IMR-90 (cell line): ENCODE measurements around the gene CDH23. TPM values are rescaled to one million over a fixed set of nuclear protein-coding genes. Genes with fewer than 3 reads are reported as not detected.

Source experiments
- ATAC-seq: fragments of 200-7000 bp; cut with Tn5 transposase; 2 replicates; pipeline ENCODE4 v1.9.1; 2020; ENCODE audit warnings: low read depth, mild to moderate bottlenecking, moderate library complexity
- BruUV-seq: library from RNA; stranded (reverse); fragments of 400-500 nt; replicated peaks from 2 replicates; lab custom pipeline; 2021; lab: Mats Ljungman, UMichigan
- CTCF ChIA-PET: fragments of 300-600 bp; formaldehyde crosslinking; extraction: SDS; loops from one replicate; lab custom pipeline; 2021; ENCODE audit warnings: antibody characterized with exemption; lab: Yijun Ruan, JAX
- POLR2A ChIA-PET: fragments of 300-600 bp; sonication (Branson Sonifier 250); formaldehyde crosslinking; loops from one replicate; lab custom pipeline; 2022; ENCODE audit warnings: antibody characterized with exemption; ENCODE audit not compliant: unreplicated experiment; lab: Charles Lee
- DNase-seq: peaks from one replicate; pipeline ENCODE4 v3.0.0; 2013
- H2AFZ ChIP-seq: replicated peaks from 2 replicates; pipeline ENCODE3; 2013; ENCODE audit warnings: low read length, mild to moderate bottlenecking; ENCODE audit not compliant: poor library complexity
- H2AK5ac ChIP-seq: 2 replicates; pipeline ENCODE4 v1.6.1; 2013; ENCODE audit warnings: low read depth, low read length, inconsistent platforms
- H2AK9ac ChIP-seq: replicated peaks from 2 replicates; pipeline ENCODE3; 2013; ENCODE audit warnings: mild to moderate bottlenecking, low read depth, low read length, moderate library complexity; ENCODE audit not compliant: poor library complexity
- H2BK120ac ChIP-seq: 2 replicates; pipeline ENCODE4 v1.6.1; 2013; ENCODE audit warnings: low read depth, low read length, inconsistent platforms
- H2BK15ac ChIP-seq: 3 replicates; pipeline ENCODE4 v1.6.1; 2013; ENCODE audit warnings: low read depth, low read length, inconsistent platforms
- H2BK20ac ChIP-seq: 2 replicates; pipeline ENCODE4 v1.6.1; 2013; ENCODE audit warnings: low read depth, mild to moderate bottlenecking, inconsistent platforms, low read length, moderate library complexity
- H2BK5ac ChIP-seq: 2 replicates; pipeline ENCODE4 v1.6.1; 2013; ENCODE audit warnings: mild to moderate bottlenecking, low read depth, low read length, inconsistent platforms; ENCODE audit not compliant: poor library complexity, severe bottlenecking
- H3K14ac ChIP-seq: replicated peaks from 2 replicates; pipeline ENCODE4 v1.6.1; 2013; ENCODE audit warnings: low read depth, low read length, inconsistent platforms
- H3K18ac ChIP-seq: 2 replicates; pipeline ENCODE4 v1.6.1; 2013; ENCODE audit warnings: low read depth, low read length, control low read depth
- H3K23ac ChIP-seq: 2 replicates; pipeline ENCODE4 v1.6.1; 2013; ENCODE audit warnings: low read depth, low read length, inconsistent platforms
- H3K27ac ChIP-seq: 2 replicates; pipeline ENCODE4 v1.5.1; 2013; ENCODE audit warnings: mild to moderate bottlenecking, control low read depth, low read length; ENCODE audit not compliant: insufficient read depth
- H3K27me3 ChIP-seq: 2 replicates; pipeline ENCODE4 v1.6.1; 2013; ENCODE audit warnings: low read length; ENCODE audit not compliant: control insufficient read depth, insufficient read depth
- H3K36me3 ChIP-seq: 2 replicates; pipeline ENCODE4 v1.6.1; 2013; ENCODE audit warnings: low read length, mixed read lengths; ENCODE audit not compliant: control insufficient read depth, insufficient read depth
- H3K4ac ChIP-seq: 2 replicates; pipeline ENCODE4 v1.6.1; 2013; ENCODE audit warnings: low read depth, low read length, inconsistent platforms
- H3K4me1 ChIP-seq: 2 replicates; pipeline ENCODE4 v1.6.1; 2013; ENCODE audit warnings: low read length, mixed read lengths; ENCODE audit not compliant: control insufficient read depth, insufficient read depth
- H3K4me2 ChIP-seq: 2 replicates; pipeline ENCODE4 v1.6.1; 2013; ENCODE audit warnings: low read depth, mild to moderate bottlenecking, control low read depth, low read length, moderate library complexity
- H3K4me3 ChIP-seq: 2 replicates; pipeline ENCODE4 v1.5.1; 2013; ENCODE audit warnings: low read depth, mild to moderate bottlenecking, control low read depth, low read length, moderate library complexity; ENCODE audit not compliant: insufficient read depth
- H3K56ac ChIP-seq: 2 replicates; pipeline ENCODE4 v1.6.1; 2013; ENCODE audit warnings: low read length, inconsistent platforms; ENCODE audit not compliant: insufficient read depth; ENCODE audit errors: extremely low read depth
- H3K79me1 ChIP-seq, 2 experiments: 2 replicates each; pipeline ENCODE4 v1.6.1; 2013; ENCODE audit warnings: low read length in 2 of 2, inconsistent platforms in 1 of 2, low read depth in 1 of 2
- H3K9ac ChIP-seq: 2 replicates; pipeline ENCODE4 v1.6.1; 2013; ENCODE audit warnings: low read depth, low read length, control low read depth
- H3K9me1 ChIP-seq: 2 replicates; pipeline ENCODE4 v1.6.1; 2013; ENCODE audit warnings: low read length, inconsistent platforms; ENCODE audit not compliant: insufficient read depth
- H3K9me3 ChIP-seq: 2 replicates; pipeline ENCODE4 v1.6.1; 2013; ENCODE audit warnings: low read length; ENCODE audit not compliant: control insufficient read depth, insufficient read depth
- H4K20me1 ChIP-seq: 2 replicates; pipeline ENCODE4 v1.6.1; 2013; ENCODE audit warnings: low read length, inconsistent platforms; ENCODE audit not compliant: insufficient read depth
- H4K5ac ChIP-seq: 2 replicates; pipeline ENCODE4 v1.6.1; 2013; ENCODE audit warnings: mild to moderate bottlenecking, low read depth, low read length, control low read depth
- H4K8ac ChIP-seq, 2 experiments: 2 replicates each; pipeline ENCODE4 v1.6.1; 2013; ENCODE audit warnings: low read depth in 2 of 2, low read length in 2 of 2, control low read depth in 1 of 2, inconsistent platforms in 1 of 2
- H4K91ac ChIP-seq: 2 replicates; pipeline ENCODE4 v1.6.1; 2013; ENCODE audit warnings: low read depth, low read length, inconsistent platforms; ENCODE audit not compliant: insufficient read depth
- CEBPB ChIP-seq: IDR thresholded peaks from 2 replicates; pipeline ENCODE4 v1.6.1; 2012; ENCODE audit warnings: low read depth, low read length, improper control_type of control experiment
- CTCF ChIP-seq: conservative IDR thresholded peaks from 2 replicates; pipeline ENCODE4 v1.5.1; 2012; ENCODE audit warnings: mild to moderate bottlenecking, low read depth, low read length, improper control_type of control experiment
- FOS ChIP-seq: fragments of 150-350 bp; IDR thresholded peaks from 2 replicates; pipeline ENCODE4 v1.6.1; 2016; ENCODE audit warnings: low read depth, low read length
- MAZ ChIP-seq: IDR thresholded peaks from 2 replicates; pipeline ENCODE4 v1.6.1; 2012; ENCODE audit warnings: low read depth, mild to moderate bottlenecking, low read length, improper control_type of control experiment, moderate library complexity, borderline replicate concordance
- MXI1 ChIP-seq: IDR thresholded peaks from 2 replicates; pipeline ENCODE4 v1.6.1; 2012; ENCODE audit warnings: low read depth, mild to moderate bottlenecking, low read length, moderate library complexity, borderline replicate concordance
- POLR2A ChIP-seq: IDR thresholded peaks from 2 replicates; pipeline ENCODE4 v1.6.1; 2012; ENCODE audit warnings: mild to moderate bottlenecking, low read depth, low read length
- RAD21 ChIP-seq: IDR thresholded peaks from 2 replicates; pipeline ENCODE4 v1.6.1; 2012; ENCODE audit warnings: low read length, improper control_type of control experiment
- RFX5 ChIP-seq: IDR thresholded peaks from 2 replicates; pipeline ENCODE4 v1.8.0; 2012; ENCODE audit warnings: low read depth, mild to moderate bottlenecking, low read length, moderate library complexity
- WGBS, 2 experiments: methylation state at CpG; one replicate each; pipeline versions ENCODE4 v1.1.5 to v1.1.7; 2013; ENCODE audit warnings: missing lambda C conversion rate in 2 of 2; ENCODE audit not compliant: insufficient read length in 1 of 2; ENCODE audit errors: extremely low coverage in 2 of 2; 5-methylcytosine and 5-hydroxymethylcytosine counted together
- dilution Hi-C: fragments of 300-500 bp; cut with HindIII; formaldehyde crosslinking; loops from one replicate; pipeline ENCODE4 v1.14.3; 2018; ENCODE audit warnings: low sequenced_read_pairs; ENCODE audit not compliant: unreplicated experiment
- in situ Hi-C: fragments of 300-500 bp; cut with MboI; formaldehyde crosslinking; loops from 3 replicates; pipeline ENCODE4 v1.14.3; 2019; ENCODE audit warnings: low sequenced_read_pairs, inconsistent platforms, mixed read lengths
- intact Hi-C: fragments of 100-400 bp; cut with micrococcal nuclease; formaldehyde crosslinking; loops from 2 replicates; pipeline ENCODE4 v1.10.0; 2022
- polyA plus RNA-seq, 3 experiments: library from polyadenylated mRNA; depleted of rRNA; stranded (reverse); fragments of >200 nt; gene quantifications; 2 replicates each; pipeline ENCODE4 v1.2.3, GENCODE V29; 2012; ENCODE audit warnings: low replicate concordance in 1 of 3
- total RNA-seq: library from RNA; depleted of rRNA; stranded (reverse); fragments of >200 nt; gene quantifications from 2 replicates; pipeline ENCODE4 v1.2.3, GENCODE V29; 2012

The CDH23 gene
- total and polyA plus RNA-seq, 2 of the 4 experiments (the other 2 are of a cell fraction) = under 0.01 to 0.03 TPM

- H2AFZ ChIP-seq = no peak overlapping the region
- no peaks in the 10 kb centered on the region for H3K4me1 ChIP-seq
- no peak overlapping the region for H4K5ac ChIP-seq
- no peak overlapping the region for H3K27ac ChIP-seq
- H3K4me2 ChIP-seq = no peak overlapping the region
- 0% methylated on average over 1 of the region's 2 CpGs; no CpG with 5 or more reads in 1 of the 2 experiments for WGBS, 2 experiments
- no peak overlapping the region for H3K18ac ChIP-seq
- H3K4me3 ChIP-seq = no peak overlapping the region
- no peaks in the 10 kb centered on the region for H4K20me1 ChIP-seq
- no peak overlapping the region for H3K23ac ChIP-seq
- H3K9me3 ChIP-seq = no peaks in the 10 kb centered on the region
- no peak overlapping the region for H2BK120ac ChIP-seq
- H2BK15ac ChIP-seq = no peak overlapping the region
- no peak overlapping the region for H3K14ac ChIP-seq
- H3K9ac ChIP-seq = no peak overlapping the region
- no peak overlapping the region for H3K56ac ChIP-seq
- no peak overlapping the region for H2AK5ac ChIP-seq
- ATAC-seq (peak; percentile 79), DNase-seq (peak; percentile 23)
- in situ Hi-C loops (no loop called here), dilution Hi-C loops (no loop called here), intact Hi-C loops (no loop called here)
- TF ChIP-seq RFX5 (no peak), CTCF (no peak), FOS (no peak), RAD21 (no peak), POLR2A (no peak), MXI1 (no peak), CEBPB (no peak), MAZ (no peak)
- no peak overlapping the region for H2AK9ac ChIP-seq
- no peaks in the 10 kb centered on the region for H3K36me3 ChIP-seq
- no peak overlapping the region for H2BK5ac ChIP-seq
- H2BK20ac ChIP-seq = no peak overlapping the region
- no peak overlapping the region for H4K8ac ChIP-seq
- CTCF ChIA-PET = no interaction called here
- H3K9me1 ChIP-seq = no peaks in the 10 kb centered on the region
- H3K79me1 ChIP-seq = no peaks in the 10 kb centered on the region
- no TSS peak for BruUV-seq
- no peak overlapping the region for H4K91ac ChIP-seq
- H3K27me3 ChIP-seq = peaks cover 21% of the 10 kb centered on the region
- POLR2A ChIA-PET = no interaction called here
- no peak overlapping the region for H3K4ac ChIP-seq
These were observed 398.5 kb downstream of the CDH23 start for GRCh38 chr10:71795248-71795647.
